ENCODE data around the gene GOLGA6L25.
"Not testable (repeated sequence)": the region's sequence is repeated elsewhere in the genome, so short reads cannot be mapped to it uniquely, and the experiment has no call there.

The GOLGA6L25 gene, protein sequence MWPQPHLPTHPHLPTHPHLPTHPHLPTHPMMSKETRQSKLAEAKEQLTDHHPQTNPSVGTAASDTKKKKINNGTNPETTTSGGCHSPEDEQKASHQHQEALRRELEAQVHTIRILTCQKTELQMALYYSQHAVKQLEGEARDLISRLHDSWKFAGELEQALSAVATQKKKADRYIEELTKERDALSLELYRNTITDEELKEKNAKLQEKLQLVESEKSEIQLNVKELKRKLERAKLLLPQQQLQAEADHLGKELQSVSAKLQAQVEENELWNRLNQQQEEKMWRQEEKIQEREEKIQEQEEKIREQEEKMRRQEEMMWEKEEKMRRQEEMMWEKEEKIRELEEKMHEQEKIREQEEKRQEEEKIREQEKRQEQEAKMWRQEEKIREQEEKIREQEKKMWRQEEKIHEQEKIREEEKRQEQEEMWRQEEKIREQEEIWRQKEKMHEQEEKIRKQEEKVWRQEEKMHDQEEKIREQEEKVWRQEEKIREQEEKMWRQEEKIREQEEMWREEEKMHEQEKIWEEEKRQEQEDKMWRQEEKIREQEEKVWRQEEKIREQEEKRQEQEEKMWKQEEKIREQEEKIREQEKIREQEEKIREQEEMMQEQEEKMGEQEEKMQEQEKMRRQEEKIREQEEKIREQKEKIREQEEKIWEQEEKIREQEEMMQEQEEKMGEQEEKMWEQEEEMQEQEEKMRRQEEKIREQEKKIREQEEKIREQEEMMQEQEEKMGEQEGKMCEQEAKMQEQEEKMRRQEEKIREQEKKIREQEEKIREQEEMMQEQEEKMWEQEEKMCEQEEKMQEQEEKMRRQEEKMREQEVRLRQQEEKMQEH

DNA sequence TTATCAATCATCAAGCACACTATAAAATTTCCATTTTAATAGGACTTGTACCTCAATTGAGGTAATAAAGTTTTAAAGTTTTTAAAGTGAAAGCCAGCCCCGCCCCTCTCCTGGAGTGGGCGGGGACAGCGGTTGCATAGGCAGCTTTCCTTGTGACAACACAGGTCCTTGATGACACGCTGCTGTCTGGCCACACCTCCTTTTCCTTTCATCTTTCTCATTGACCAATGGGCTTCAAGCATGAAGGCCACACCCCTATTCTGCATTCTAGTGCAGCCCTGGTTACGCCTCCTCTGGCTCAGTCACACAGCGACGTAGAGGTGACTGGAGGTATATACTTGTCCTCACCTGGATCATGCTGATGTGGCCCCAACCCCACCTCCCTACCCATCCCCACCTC, at the start of gene GOLGA6L25:
TSS of gene GOLGA6L25 (plus strand) at position 301 of the 400 bp plus-strand sequence. CDS start at position 362, 61 bp downstream.
- not testable (repeated sequence) for DNase-seq

DNA sequence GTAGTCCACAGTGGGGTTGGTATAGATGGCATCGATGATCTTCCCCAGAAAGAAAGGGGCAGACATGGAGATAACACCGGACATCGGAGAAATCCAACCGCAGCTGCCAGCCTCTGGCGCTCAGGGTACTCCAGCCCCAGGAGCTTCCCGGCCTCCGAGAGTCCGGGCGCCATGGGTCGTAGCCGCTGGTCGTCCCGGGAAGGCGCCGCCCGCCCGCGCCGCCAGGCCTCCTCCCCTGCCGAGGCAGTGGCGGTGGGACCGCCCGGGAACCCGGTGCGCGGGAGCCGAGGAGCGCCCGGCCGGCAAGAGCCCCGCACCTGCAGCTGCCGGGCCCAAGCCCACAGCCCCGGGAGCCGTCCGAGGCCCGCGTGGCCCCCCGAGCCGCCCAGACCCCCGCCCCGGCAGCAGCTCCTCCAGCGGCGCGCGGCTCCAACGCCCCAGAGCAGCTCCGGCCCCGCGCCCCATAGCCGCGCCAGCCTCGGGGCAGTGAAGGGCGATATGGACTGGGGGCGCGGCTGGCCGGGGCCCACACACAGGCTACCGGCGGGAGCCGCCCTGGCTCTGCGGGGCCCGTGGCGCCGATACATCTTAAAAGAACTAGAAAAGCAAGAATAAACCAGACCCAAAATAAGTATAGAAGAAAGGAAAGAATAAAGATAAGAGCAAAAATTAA, 45.0 kb upstream of the GOLGA6L25 start:
- DNase-seq, result not testable (repeated sequence)

DNA sequence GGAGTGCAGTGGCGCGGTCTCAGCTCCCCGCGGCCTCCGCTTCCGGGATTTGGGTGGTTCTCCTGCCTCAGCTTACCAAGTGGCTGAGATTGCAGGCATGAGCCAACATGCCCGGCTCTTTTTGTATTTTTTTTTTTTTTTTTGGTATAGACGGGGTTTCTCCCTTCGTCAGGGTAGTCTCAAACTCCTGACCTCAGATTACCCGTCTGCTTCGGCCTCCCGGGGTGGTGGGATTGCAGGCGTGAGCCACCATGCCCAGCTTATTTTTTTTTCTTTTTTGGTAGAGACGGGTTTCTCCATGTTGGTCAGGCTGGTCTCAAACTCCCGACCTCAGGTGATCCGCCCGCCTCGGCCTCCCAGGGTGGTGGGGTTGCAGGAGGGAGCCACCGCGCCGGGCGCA, 39.2 kb upstream of the GOLGA6L25 start:
- not testable (repeated sequence) for DNase-seq

DNA sequence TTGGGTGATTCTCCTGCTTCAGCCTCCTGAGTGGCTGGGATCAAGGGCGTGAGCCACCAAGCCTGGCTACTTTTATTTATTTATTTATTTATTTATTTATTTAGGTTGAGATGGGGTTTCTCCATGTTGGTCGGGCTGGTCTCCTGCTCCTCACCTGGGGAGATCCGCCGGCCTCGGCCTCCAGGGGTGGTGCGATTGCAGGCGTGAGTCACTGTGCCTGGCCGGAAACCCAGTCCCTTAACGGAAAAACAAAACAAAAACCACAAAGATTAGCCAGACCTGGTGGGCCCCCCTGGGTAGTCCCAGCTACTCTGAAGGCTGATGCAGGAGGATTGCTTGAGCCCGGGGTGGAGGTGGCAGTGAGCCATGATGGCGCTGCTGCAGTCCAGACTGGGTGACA, 38.2 kb upstream of the GOLGA6L25 start:
- not testable (repeated sequence) for DNase-seq

DNA sequence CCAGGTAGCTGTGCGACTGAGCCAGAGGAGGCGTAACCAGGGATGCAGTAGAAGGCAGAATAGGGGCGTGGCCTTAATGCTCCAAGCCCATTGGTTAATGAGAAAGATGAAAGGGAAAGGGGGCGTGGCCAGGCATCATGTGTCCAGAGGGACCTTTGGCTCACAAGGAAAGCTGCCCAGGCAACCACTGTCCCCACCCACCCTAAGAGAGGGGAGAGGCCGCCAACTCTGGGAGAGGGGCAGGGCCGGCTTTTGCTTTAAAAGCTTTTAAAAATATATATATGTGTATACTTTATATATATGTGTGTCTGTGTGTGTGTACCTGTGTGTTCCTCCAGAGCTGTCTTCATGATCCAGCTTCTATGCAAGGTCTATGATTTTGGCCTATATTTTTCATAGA, 20.4 kb upstream of the GOLGA6L25 start, which contains the start of gene GOLGA8G:
TSS of gene GOLGA8G (minus strand) at position 18 of the 400 bp plus-strand sequence. CDS start 62 bp downstream, outside the sequence.
- DNase-seq, result not testable (repeated sequence)

DNA sequence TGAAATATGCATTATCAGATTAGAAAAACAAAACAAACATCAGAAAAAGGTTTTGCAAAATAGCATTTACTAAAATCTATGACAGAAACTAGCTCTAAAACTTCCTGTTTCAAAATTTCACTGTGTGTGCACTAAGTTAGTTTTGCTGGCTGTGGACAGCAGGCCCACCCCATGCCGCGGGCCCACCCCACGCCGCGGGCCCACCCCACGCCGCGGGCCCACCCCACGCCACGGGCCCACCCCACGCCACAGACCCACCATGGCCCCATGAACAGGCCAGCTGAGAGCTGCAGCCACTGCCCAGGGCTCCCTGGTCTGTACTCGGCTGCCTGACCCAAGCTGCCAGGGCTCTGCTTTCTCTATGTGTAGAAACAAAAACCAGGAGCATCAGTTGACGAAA, 20.0 kb downstream of the GOLGA6L25 start:
- not testable (repeated sequence) for DNase-seq

DNA sequence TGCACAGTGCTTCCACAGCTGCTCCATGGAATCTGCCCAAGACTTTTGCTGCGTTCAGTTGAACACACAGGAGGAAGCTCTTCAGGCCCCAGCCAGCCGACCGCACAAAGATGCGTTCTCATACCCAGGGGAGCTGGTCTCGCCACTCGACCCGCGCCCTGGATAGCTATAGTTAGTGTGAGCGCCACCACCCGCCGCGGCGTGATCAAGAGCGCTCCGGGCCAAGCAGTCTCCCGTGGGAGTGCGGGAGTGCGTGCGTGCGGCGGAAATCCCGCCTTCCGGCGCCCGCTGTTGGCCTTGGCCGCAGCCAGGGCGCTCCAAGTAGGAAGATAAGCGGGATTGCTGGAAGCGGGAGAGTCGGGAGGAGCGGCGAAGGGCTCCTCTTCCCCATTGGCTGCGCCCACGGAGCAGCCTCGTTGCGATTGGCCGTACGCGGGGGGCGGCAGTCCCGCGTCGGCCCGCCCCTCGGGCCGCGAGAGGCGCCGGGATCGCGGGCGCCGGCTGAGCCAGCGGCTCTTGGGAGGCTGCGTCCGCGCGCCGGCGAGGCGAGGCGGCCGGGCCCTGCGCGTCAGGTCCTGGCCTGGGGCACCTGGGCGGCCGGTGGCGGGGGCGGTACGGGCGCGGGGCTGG, 35.7 kb downstream of the GOLGA6L25 start:
- DNase-seq, result not testable (repeated sequence)

DNA sequence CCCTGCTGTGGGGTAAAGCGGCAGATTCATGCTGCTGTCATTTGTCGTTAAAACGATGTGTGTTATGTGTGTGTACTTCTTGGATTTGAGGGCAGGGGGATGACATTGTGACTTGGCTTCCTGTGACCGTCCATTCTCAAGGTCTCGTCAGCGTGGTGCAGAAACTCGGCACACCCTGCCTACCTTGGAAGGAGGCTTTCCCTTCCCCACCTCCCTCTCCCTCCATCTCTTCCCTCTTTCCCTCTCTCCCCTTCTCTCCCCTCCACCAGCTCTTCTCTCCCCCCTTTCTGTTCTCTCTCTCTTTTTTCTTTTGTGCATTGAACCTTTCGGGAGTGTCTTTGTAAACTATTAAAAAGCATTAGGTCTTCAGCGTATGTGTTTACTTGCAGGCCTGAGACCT, 36.4 kb downstream of the GOLGA6L25 start:
- not testable (repeated sequence) for DNase-seq

DNA sequence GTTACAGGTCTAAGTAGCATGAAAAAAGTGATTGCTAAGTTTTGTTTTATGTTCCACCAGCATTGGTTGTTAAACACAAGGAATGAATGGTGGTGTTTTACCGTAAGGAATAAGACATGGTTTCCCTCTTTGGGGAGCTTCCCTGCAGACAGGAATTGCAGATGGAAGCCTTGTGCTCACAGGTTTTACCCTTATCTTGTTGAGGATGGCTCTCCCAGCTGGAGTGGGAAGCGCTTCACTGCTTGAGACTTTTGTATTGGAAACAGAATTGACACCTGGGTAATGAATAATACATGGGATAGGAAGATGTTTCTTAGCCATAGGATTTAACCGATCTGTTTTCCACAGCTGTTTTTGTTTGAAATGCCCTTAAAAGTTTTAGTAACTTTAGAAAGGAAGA, 39.0 kb downstream of the GOLGA6L25 start:
- DNase-seq, result not testable (repeated sequence)

DNA sequence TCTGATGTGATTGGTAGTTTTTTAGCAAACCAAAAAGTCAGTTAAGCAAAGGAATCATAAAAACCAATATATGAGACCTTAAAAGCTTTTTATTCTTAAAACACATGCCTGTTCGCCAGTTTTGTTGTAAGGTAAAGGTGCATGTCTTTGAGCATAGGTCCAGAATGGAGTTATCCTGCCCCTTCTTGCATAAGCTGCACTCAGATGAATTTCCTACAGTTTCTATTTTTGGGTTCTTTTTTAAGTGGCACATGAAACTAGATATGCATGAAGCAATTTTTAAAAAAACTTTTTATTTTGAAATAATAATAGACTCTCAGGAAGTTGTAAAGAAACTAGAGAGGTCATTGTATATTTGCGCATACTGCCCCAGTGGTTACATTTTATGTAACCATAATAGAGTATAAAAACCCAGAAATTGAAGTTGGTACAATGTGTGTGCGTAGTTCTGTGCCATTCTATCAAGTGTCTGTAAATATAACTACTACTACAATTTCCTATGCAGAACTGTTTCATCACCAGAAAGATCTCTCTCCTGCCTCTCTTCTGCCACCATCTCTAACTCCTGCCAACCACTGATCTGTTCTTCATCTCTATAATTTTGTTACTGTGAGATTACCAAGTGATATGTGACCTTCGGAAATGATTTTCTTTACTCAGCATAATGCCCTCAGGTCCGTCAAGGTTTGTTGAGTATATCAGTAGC, 40.2 kb downstream of the GOLGA6L25 start:
- DNase-seq, result not testable (repeated sequence)

DNA sequence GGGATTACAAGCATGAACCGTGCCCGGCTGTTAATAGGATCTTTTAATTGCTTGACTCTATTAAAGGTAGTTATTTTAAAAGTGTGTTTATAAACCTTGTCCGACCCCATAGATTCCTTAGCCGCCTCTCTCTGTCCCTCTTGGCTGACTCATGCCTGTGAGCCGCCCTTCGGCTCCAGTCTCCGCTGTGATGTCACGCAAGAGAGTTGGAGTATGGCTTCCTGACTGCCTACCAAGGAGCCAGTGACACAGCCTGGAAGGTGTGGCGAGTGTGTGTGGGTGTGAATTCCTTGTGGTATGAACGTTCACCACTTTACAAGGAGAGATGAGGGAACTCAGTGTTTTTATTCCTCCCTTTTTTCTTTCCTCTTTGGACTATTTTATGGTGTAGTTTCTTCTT, 44.1 kb downstream of the GOLGA6L25 start:
- not testable (repeated sequence) for DNase-seq

DNA sequence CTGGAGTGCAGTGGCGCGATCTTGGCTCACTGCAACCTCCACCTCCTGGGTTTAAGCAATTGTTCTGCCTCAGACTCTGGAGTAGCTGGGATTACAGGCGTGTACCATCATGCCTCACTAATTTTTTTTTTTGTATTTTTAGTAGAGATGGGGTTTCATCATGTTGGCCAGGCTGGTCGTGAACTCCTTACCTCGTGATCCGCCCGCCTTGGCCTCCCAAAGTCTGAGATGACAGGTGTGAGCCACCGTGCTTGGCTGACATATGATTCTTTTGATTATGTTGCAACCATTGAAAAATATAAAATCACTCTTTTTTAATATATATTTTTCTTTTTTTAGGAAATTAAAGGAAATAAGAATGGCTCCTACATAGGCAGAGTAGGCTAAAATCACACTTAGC, 44.8 kb downstream of the GOLGA6L25 start:
- not testable (repeated sequence) for DNase-seq

DNA sequence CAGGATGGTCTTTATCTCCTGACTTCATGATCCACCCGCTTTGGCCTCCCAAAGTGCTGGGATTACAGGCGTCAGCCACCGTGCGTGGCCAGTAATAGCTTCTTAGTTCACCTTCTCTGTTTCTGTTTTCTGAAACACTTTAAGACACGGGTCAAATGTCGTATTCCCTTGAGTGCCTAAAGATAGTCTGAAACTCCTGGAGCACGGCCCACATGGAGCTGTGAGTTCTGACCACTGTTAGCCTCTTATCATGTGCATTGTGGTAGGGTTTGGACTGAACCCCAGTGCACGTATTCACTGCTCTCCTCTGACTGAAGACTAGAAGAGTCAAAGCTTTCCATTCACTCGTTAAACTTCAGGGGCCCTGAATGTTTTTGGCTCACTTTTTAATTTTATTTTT, 48.8 kb downstream of the GOLGA6L25 start:
- not testable (repeated sequence) for DNase-seq
